Colon (tissue), 2 donors: ENCODE results near the gene SEC23A.
"Not testable (repeated sequence)": the region's sequence is repeated elsewhere in the genome, so short reads cannot be mapped to it uniquely, and the experiment has no call there.

Experiments
- FAIRE-seq: peaks from 2 replicates; lab custom pipeline; 2012; peaks lifted over from hg19 to GRCh38; lab: Jason Lieb, UNC
- donor health status: control.
- donor health status: control.

Gene SEC23A

GRCh38 chr14:39030209-39030608 is 72.8 kb downstream of the SEC23A start:
- FAIRE-seq, result no peak

- FAIRE-seq, result no peak
These were observed 73.2 kb downstream of the SEC23A start for GRCh38 chr14:39029789-39030188.

- FAIRE-seq, result no peak
These were observed 74.4 kb downstream of the SEC23A start for GRCh38 chr14:39028620-39029019.

- no peak for FAIRE-seq
These were observed 77.0 kb downstream of the SEC23A start for GRCh38 chr14:39025810-39026627.

- FAIRE-seq, result no peak
These were observed 77.7 kb downstream of the SEC23A start for GRCh38 chr14:39025250-39025809.

- FAIRE-seq, result no peak
These were observed 78.8 kb downstream of the SEC23A start for GRCh38 chr14:39023939-39024871.

GRCh38 chr14:39017096-39018016 is 85.7 kb downstream of the SEC23A start:
- not testable (repeated sequence) for FAIRE-seq

GRCh38 chr14:39016733-39017095 is 86.3 kb downstream of the SEC23A start:
- no peak for FAIRE-seq

GRCh38 chr14:39015964-39016577 is 87.0 kb downstream of the SEC23A start:
- FAIRE-seq, result no peak

GRCh38 chr14:39015360-39015961 is 87.6 kb downstream of the SEC23A start:
- peak; percentile 85 for FAIRE-seq

- FAIRE-seq, result no peak
These were observed 88.6 kb downstream of the SEC23A start for GRCh38 chr14:39014460-39014859.

GRCh38 chr14:39008965-39009364 is 94.1 kb downstream of the SEC23A start:
- FAIRE-seq, result not testable (repeated sequence)

- FAIRE-seq, result peak; percentile 10
These were observed 96.2 kb downstream of the SEC23A start for GRCh38 chr14:39006721-39007410.

- FAIRE-seq, result no peak
These were observed 97.8 kb downstream of the SEC23A start for GRCh38 chr14:39005044-39005880.

GRCh38 chr14:38999949-39000348 is 103.1 kb downstream of the SEC23A start:
- no peak for FAIRE-seq

- FAIRE-seq, result no peak
These were observed 108.3 kb downstream of the SEC23A start for GRCh38 chr14:38994731-38995130.

- FAIRE-seq, result no peak
These were observed 109.1 kb downstream of the SEC23A start for GRCh38 chr14:38993981-38994380.

GRCh38 chr14:38992067-38992844 is 110.8 kb downstream of the SEC23A start:
- no peak for FAIRE-seq
